Endothelial cell of umbilical vein (primary cell): ENCODE data around the gene PLEKHG3. TPM values are rescaled to one million over a fixed set of nuclear protein-coding genes. Genes with fewer than 3 reads are reported as not detected.

Experiments used
- BruUV-seq: library from RNA; stranded (reverse); fragments of 400-500 nt; replicated peaks from 2 replicates; lab custom pipeline; 2021; lab: Mats Ljungman, UMichigan
- CTCF ChIA-PET: fragments of 300-600, 350-600 bp; sonication (Branson Sonifier 250); formaldehyde crosslinking; loops from one replicate; lab custom pipeline; 2021; ENCODE audit warnings: antibody characterized with exemption, inconsistent platforms; lab: Charles Lee
- POLR2A ChIA-PET: fragments of 300-600, 350-600 bp; sonication (Branson Sonifier 250); formaldehyde crosslinking; loops from one replicate; lab custom pipeline; 2021; ENCODE audit warnings: antibody characterized with exemption, inconsistent platforms; lab: Charles Lee
- DNase-seq: peaks from one replicate; pipeline ENCODE4 v3.0.0-alpha.2; 2011; ENCODE audit warnings: low read depth, low spot score
- FAIRE-seq: peaks from 2 replicates; lab custom pipeline; 2011; peaks lifted over from hg19 to GRCh38; lab: Jason Lieb, UNC
- H2AFZ ChIP-seq: 2 replicates; pipeline ENCODE4 v1.6.0; 2012; ENCODE audit warnings: low read depth, low read length, control low read depth, inconsistent platforms
- H3K27ac ChIP-seq: 2 replicates; pipeline ENCODE4 v1.5.1; 2011; ENCODE audit warnings: low read depth, mild to moderate bottlenecking, control low read depth, low read length, moderate library complexity; ENCODE audit not compliant: insufficient read depth
- H3K27me3 ChIP-seq, 2 experiments: 2 replicates each; pipeline versions ENCODE4 v1.6.0 to v1.6.1; 2011; ENCODE audit warnings: low read length in 2 of 2, mixed read lengths in 1 of 2; ENCODE audit not compliant: control insufficient read depth in 2 of 2, insufficient read depth in 2 of 2
- H3K36me3 ChIP-seq, 2 experiments: 2 replicates in 1 of 2; 3 replicates in 1 of 2; pipeline ENCODE4 v1.5.1; 2011; ENCODE audit warnings: low read length in 2 of 2, mild to moderate bottlenecking in 1 of 2, moderate library complexity in 1 of 2; ENCODE audit not compliant: control insufficient read depth in 2 of 2, insufficient read depth in 2 of 2; ENCODE audit errors: extremely low read depth in 1 of 2
- H3K4me1 ChIP-seq: 3 replicates; pipeline ENCODE4 v1.5.1; 2011; ENCODE audit warnings: mild to moderate bottlenecking, low read length; ENCODE audit not compliant: control insufficient read depth, insufficient read depth; ENCODE audit errors: extremely low read depth
- H3K4me2 ChIP-seq: 2 replicates; pipeline ENCODE4 v1.6.1; 2011; ENCODE audit warnings: low read length, control low read depth, mixed read lengths; ENCODE audit not compliant: insufficient read depth
- H3K4me3 ChIP-seq, 3 experiments: fragments of 200-600 bp in 1 of 3; sonication (generic), shearing (Covaris generic) in 1 of 3; replicated peaks in 1 of 3; 2 replicates each; pipeline ENCODE4 v1.5.1; 2011 to 2016; ENCODE audit warnings: control low read depth in 3 of 3, low read length in 3 of 3, mild to moderate bottlenecking in 2 of 3, inconsistent platforms in 1 of 3, low read depth in 1 of 3, moderate library complexity in 1 of 3; ENCODE audit not compliant: insufficient read depth in 1 of 3
- H3K79me2 ChIP-seq: 2 replicates; pipeline ENCODE4 v1.6.0; 2012; ENCODE audit warnings: low read length, inconsistent platforms; ENCODE audit not compliant: control insufficient read depth, insufficient read depth
- H3K9ac ChIP-seq: replicated peaks from 2 replicates; pipeline ENCODE3; 2011; ENCODE audit warnings: low read length, control low read depth; ENCODE audit not compliant: insufficient read depth; ENCODE audit errors: extremely low read depth
- H3K9me1 ChIP-seq: replicated peaks from 3 replicates; pipeline ENCODE4 v1.6.0; 2011; ENCODE audit warnings: mild to moderate bottlenecking, low read length; ENCODE audit not compliant: control insufficient read depth, insufficient read depth; ENCODE audit errors: extremely low read depth
- H3K9me3 ChIP-seq: replicated peaks from 2 replicates; pipeline ENCODE4 v1.5.1; 2012; ENCODE audit warnings: low read length, inconsistent platforms; ENCODE audit not compliant: control insufficient read depth, insufficient read depth
- H4K20me1 ChIP-seq: replicated peaks from 2 replicates; pipeline ENCODE3; 2011; ENCODE audit warnings: mild to moderate bottlenecking, low read length; ENCODE audit not compliant: control insufficient read depth, insufficient read depth; ENCODE audit errors: extremely low read depth
- EZH2 ChIP-seq: IDR thresholded peaks from 2 replicates; pipeline ENCODE4 v1.6.1; 2012; ENCODE audit warnings: borderline replicate concordance, low read depth, mild to moderate bottlenecking, moderate library complexity, low read length, inconsistent platforms; ENCODE audit not compliant: severe bottlenecking
- FOS ChIP-seq: IDR thresholded peaks from 2 replicates; pipeline ENCODE4 v1.6.1; 2011; ENCODE audit warnings: mild to moderate bottlenecking, low read length, moderate library complexity, borderline replicate concordance; ENCODE audit not compliant: insufficient read depth
- GATA2 ChIP-seq: IDR thresholded peaks from 2 replicates; pipeline ENCODE4 v1.7.0; 2011; ENCODE audit warnings: low read depth, mild to moderate bottlenecking, moderate library complexity, mixed read lengths, low read length; ENCODE audit not compliant: insufficient read length, insufficient read depth
- JUN ChIP-seq: IDR thresholded peaks from 2 replicates; pipeline ENCODE4 v1.6.1; 2011; ENCODE audit warnings: borderline replicate concordance, low read depth; ENCODE audit not compliant: insufficient read length, insufficient read depth
- MYC ChIP-seq: IDR thresholded peaks from one replicate; pipeline ENCODE4 v1.6.1; 2011; ENCODE audit warnings: mild to moderate bottlenecking, low read depth, low read length
- POLR2A ChIP-seq: IDR thresholded peaks from 2 replicates; pipeline ENCODE4 v1.6.1; 2012; ENCODE audit warnings: low read depth, mild to moderate bottlenecking, control low read depth, low read length
- POLR2AphosphoS5 ChIP-seq: IDR thresholded peaks from 2 replicates; pipeline ENCODE4 v1.6.1; 2012; ENCODE audit warnings: low read depth, mild to moderate bottlenecking, control low read depth, low read length, moderate library complexity; ENCODE audit not compliant: insufficient read depth
- dilution Hi-C: fragments of 300-500 bp; cut with MboI; formaldehyde crosslinking; loops from one replicate; pipeline ENCODE4 v1.15.0; 2019; ENCODE audit warnings: low sequenced_read_pairs; ENCODE audit not compliant: extremely low pct_ligation_motif_present
- intact Hi-C: fragments of 100-400 bp; cut with micrococcal nuclease; formaldehyde crosslinking; loops from one replicate; pipeline ENCODE4 v1.10.0; 2022
- polyA plus RNA-seq, 4 experiments: library from polyadenylated mRNA; depleted of rRNA in 3 of 4; stranded (reverse) in 3 of 4; unstranded in 1 of 4; fragments of >200 nt; gene quantifications; 2 replicates each; pipeline versions ENCODE4 v1.2.1 to v1.2.3, GENCODE V29; 2011 to 2012; ENCODE audit warnings: missing spikeins in 1 of 4
- total RNA-seq: library from RNA; stranded (reverse); gene quantifications from 2 replicates; pipeline ENCODE4 v1.2.3, GENCODE V29; 2021
- TF ChIP-seq, protein P1 (sequence below): IDR thresholded peaks from 2 replicates; pipeline ENCODE4 v1.6.1; 2011; ENCODE audit not compliant: insufficient read depth, insufficient read length
- TF ChIP-seq, protein P2 (sequence below), 2 donors: IDR thresholded peaks; 1 replicate in 1 of 2; 2 replicates in 1 of 2; pipeline ENCODE4 v1.5.1; 2011; ENCODE audit warnings: low read length in 2 of 2, mild to moderate bottlenecking in 2 of 2, moderate library complexity in 2 of 2, control low read depth in 1 of 2, inconsistent platforms in 1 of 2, low read depth in 1 of 2; ENCODE audit not compliant: insufficient read depth in 1 of 2; ENCODE audit errors: extremely low read depth in 1 of 2

PLEKHG3 gene
- total and polyA plus RNA-seq, 2 donors (not counting 3 experiments of a cell fraction or from before 2014, with no cell fraction given) = 6.6 to 8.0 TPM

DNA sequence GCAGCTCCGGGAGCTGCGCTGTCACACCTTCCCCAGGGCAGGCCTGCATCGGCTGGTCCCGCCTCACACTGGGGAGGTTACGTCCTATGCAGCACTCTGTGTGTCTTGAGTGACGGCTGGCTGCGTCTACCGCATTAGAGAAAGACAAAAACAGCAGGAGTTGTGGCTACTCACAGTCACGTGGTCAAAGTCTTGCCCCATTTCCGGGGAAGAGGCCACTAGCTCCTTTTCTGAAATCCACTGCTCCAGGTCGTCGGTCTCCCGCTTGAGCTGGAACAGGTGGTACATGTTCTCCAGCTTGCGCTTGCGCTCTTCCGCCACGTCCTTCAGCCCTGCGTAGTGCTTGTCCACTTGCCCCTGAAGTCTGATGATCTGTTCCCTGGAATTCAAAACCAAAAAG, 68.8 kb downstream of the PLEKHG3 start:
- no peak for DNase-seq
- no peak for FAIRE-seq
- Histone ChIP-seq H3K4me2 (no peak overlapping the region), H4K20me1 (no peaks in the 10 kb centered on the region), H3K36me3 (no peaks in the 10 kb centered on the region), H3K9ac (no peak overlapping the region), H3K9me1 (no peaks in the 10 kb centered on the region), H3K9me3 (no peaks in the 10 kb centered on the region), H3K4me1 (no peaks in the 10 kb centered on the region), H3K79me2 (no peaks in the 10 kb centered on the region), H3K4me3 (no peak overlapping the region), H3K27ac (no peak overlapping the region), H3K27me3 (peaks cover 0 to 3% of the 10 kb centered on the region in 2 experiments), H2AFZ (no peak overlapping the region)
- CTCF ChIA-PET = interaction anchor here (1.1 to 2.5 kb wide), 3 partner anchors 11 to 27 kb away, joined by 3 to 9 read pairs (median 8); no protein-coding TSS in a partner anchor
- intact Hi-C loops = no loop called here
- POLR2A ChIA-PET = no interaction called here
- TF ChIP-seq EZH2 = no peak
- TF ChIP-seq POLR2A = no peak
- TF ChIP-seq, protein P1, sequence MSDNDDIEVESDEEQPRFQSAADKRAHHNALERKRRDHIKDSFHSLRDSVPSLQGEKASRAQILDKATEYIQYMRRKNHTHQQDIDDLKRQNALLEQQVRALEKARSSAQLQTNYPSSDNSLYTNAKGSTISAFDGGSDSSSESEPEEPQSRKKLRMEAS = no peak
- TF ChIP-seq JUN = no peak
- no peak for TF ChIP-seq MYC
- TF ChIP-seq GATA2 = no peak
- TF ChIP-seq FOS = no peak
- TF ChIP-seq, protein P2, sequence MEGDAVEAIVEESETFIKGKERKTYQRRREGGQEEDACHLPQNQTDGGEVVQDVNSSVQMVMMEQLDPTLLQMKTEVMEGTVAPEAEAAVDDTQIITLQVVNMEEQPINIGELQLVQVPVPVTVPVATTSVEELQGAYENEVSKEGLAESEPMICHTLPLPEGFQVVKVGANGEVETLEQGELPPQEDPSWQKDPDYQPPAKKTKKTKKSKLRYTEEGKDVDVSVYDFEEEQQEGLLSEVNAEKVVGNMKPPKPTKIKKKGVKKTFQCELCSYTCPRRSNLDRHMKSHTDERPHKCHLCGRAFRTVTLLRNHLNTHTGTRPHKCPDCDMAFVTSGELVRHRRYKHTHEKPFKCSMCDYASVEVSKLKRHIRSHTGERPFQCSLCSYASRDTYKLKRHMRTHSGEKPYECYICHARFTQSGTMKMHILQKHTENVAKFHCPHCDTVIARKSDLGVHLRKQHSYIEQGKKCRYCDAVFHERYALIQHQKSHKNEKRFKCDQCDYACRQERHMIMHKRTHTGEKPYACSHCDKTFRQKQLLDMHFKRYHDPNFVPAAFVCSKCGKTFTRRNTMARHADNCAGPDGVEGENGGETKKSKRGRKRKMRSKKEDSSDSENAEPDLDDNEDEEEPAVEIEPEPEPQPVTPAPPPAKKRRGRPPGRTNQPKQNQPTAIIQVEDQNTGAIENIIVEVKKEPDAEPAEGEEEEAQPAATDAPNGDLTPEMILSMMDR (IDR thresholded peaks at IDR 0.05; ENCODE audit: extremely low read depth in 1 of 2, insufficient read depth in 1 of 2, low read depth in 1 of 2, low read length in 2 of 2) = no peak
- no peak for TF ChIP-seq POLR2AphosphoS5
- dilution Hi-C loops = no loop called here
- BruUV-seq = no TSS peak
